ENCODE data around the gene MS4A18.

The MS4A18 gene

GRCh38 chr11:60725592-60725991 is 1.1 kb downstream of the MS4A18 start:
- TF ChIP-seq POU2F2 (IDR thresholded peaks at IDR 0.05; ENCODE audit: low read depth, low read length) (no peak), POLR2AphosphoS5 (IDR thresholded peaks at IDR 0.05; ENCODE audit: low read depth, low read length) (no peak), PAX5 (IDR thresholded peaks at IDR 0.05; ENCODE audit: insufficient read depth, low read length, severe bottlenecking) (no peak), TAF1 (IDR thresholded peaks at IDR 0.05; ENCODE audit: low read depth, low read length) (no peak), POLR2A (IDR thresholded peaks at IDR 0.05; ENCODE audit: low read depth, low read length) (no peak), SPI1 (IDR thresholded peaks at IDR 0.05; ENCODE audit: low read depth, low read length) (no peak)
- no peak for FAIRE-seq

GRCh38 chr11:60731586-60731985 is 7.1 kb downstream of the MS4A18 start:
- FAIRE-seq = no peak

More at GRCh38 chr11:60725592-60725991, 1.1 kb downstream of the MS4A18 start:
- no peak for DNase-seq (ENCODE audit: insufficient read length, low spot score)

GRCh38 chr11:60734279-60734678 is 9.8 kb downstream of the MS4A18 start:
- DNase-seq (ENCODE audit: insufficient read length, low spot score) = no peak
- TF ChIP-seq POLR2AphosphoS5 (IDR thresholded peaks at IDR 0.05; ENCODE audit: low read depth, low read length) = no peak
- no peak for TF ChIP-seq POLR2A (IDR thresholded peaks at IDR 0.05; ENCODE audit: low read depth, low read length)
- TF ChIP-seq TAF1 (IDR thresholded peaks at IDR 0.05; ENCODE audit: low read depth, low read length) = no peak
- no peak for TF ChIP-seq SPI1 (IDR thresholded peaks at IDR 0.05; ENCODE audit: low read depth, low read length)
- no peak for FAIRE-seq

More at GRCh38 chr11:60731586-60731985, 7.1 kb downstream of the MS4A18 start:
- DNase-seq (ENCODE audit: insufficient read length, low spot score) = no peak
- TF ChIP-seq POLR2A (IDR thresholded peaks at IDR 0.05; ENCODE audit: low read depth, low read length) (no peak), POLR2AphosphoS5 (IDR thresholded peaks at IDR 0.05; ENCODE audit: low read depth, low read length) (no peak), SPI1 (IDR thresholded peaks at IDR 0.05; ENCODE audit: low read depth, low read length) (no peak), PAX5 (IDR thresholded peaks at IDR 0.05; ENCODE audit: insufficient read depth, low read length, severe bottlenecking) (no peak), POU2F2 (IDR thresholded peaks at IDR 0.05; ENCODE audit: low read depth, low read length) (no peak), TAF1 (IDR thresholded peaks at IDR 0.05; ENCODE audit: low read depth, low read length) (no peak)

GRCh38 chr11:60739114-60739513 is 14.6 kb downstream of the MS4A18 start:
- no peak for TF ChIP-seq POLR2AphosphoS5 (IDR thresholded peaks at IDR 0.05; ENCODE audit: low read depth, low read length)
- no peak for TF ChIP-seq SPI1 (IDR thresholded peaks at IDR 0.05; ENCODE audit: low read depth, low read length)
- no peak for TF ChIP-seq POU2F2 (IDR thresholded peaks at IDR 0.05; ENCODE audit: low read depth, low read length)
- TF ChIP-seq TAF1 (IDR thresholded peaks at IDR 0.05; ENCODE audit: low read depth, low read length) = no peak
- DNase-seq (ENCODE audit: insufficient read length, low spot score) = no peak
- FAIRE-seq = no peak

GRCh38 chr11:60740573-60740972 is 16.1 kb downstream of the MS4A18 start:
- no peak for FAIRE-seq
- TF ChIP-seq POLR2A (IDR thresholded peaks at IDR 0.05; ENCODE audit: low read depth, low read length) (no peak), POLR2AphosphoS5 (IDR thresholded peaks at IDR 0.05; ENCODE audit: low read depth, low read length) (no peak), POU2F2 (IDR thresholded peaks at IDR 0.05; ENCODE audit: low read depth, low read length) (no peak), SPI1 (IDR thresholded peaks at IDR 0.05; ENCODE audit: low read depth, low read length) (no peak), TAF1 (IDR thresholded peaks at IDR 0.05; ENCODE audit: low read depth, low read length) (no peak), PAX5 (IDR thresholded peaks at IDR 0.05; ENCODE audit: insufficient read depth, low read length, severe bottlenecking) (no peak)

GRCh38 chr11:60741421-60741820 is 16.9 kb downstream of the MS4A18 start:
- TF ChIP-seq TAF1 (IDR thresholded peaks at IDR 0.05; ENCODE audit: low read depth, low read length) = no peak
- TF ChIP-seq POLR2A (IDR thresholded peaks at IDR 0.05; ENCODE audit: low read depth, low read length) = no peak
- TF ChIP-seq POU2F2 (IDR thresholded peaks at IDR 0.05; ENCODE audit: low read depth, low read length) = no peak
- TF ChIP-seq POLR2AphosphoS5 (IDR thresholded peaks at IDR 0.05; ENCODE audit: low read depth, low read length) = no peak
- TF ChIP-seq PAX5 (IDR thresholded peaks at IDR 0.05; ENCODE audit: insufficient read depth, low read length, severe bottlenecking) = no peak
- TF ChIP-seq SPI1 (IDR thresholded peaks at IDR 0.05; ENCODE audit: low read depth, low read length) = no peak
- DNase-seq (ENCODE audit: insufficient read length, low spot score) = no peak
- FAIRE-seq = no peak

More at GRCh38 chr11:60740573-60740972, 16.1 kb downstream of the MS4A18 start:
- DNase-seq (ENCODE audit: insufficient read length, low spot score) = no peak

- no peak for TF ChIP-seq TAF1 (IDR thresholded peaks at IDR 0.05; ENCODE audit: low read depth, low read length)
- no peak for TF ChIP-seq SPI1 (IDR thresholded peaks at IDR 0.05; ENCODE audit: low read depth, low read length)
- no peak for TF ChIP-seq PAX5 (IDR thresholded peaks at IDR 0.05; ENCODE audit: insufficient read depth, low read length, severe bottlenecking)
- TF ChIP-seq POU2F2 (IDR thresholded peaks at IDR 0.05; ENCODE audit: low read depth, low read length) = no peak
- no peak for TF ChIP-seq POLR2AphosphoS5 (IDR thresholded peaks at IDR 0.05; ENCODE audit: low read depth, low read length)
- TF ChIP-seq POLR2A (IDR thresholded peaks at IDR 0.05; ENCODE audit: low read depth, low read length) = no peak
- DNase-seq (ENCODE audit: insufficient read length, low spot score) (no peak), FAIRE-seq (no peak)
Measured at GRCh38 chr11:60743058-60743457, 18.5 kb downstream of the MS4A18 start.

GRCh38 chr11:60744114-60744513 is 19.6 kb downstream of the MS4A18 start:
- DNase-seq (ENCODE audit: insufficient read length, low spot score) (no peak), FAIRE-seq (no peak)
- no peak for TF ChIP-seq SPI1 (IDR thresholded peaks at IDR 0.05; ENCODE audit: low read depth, low read length)
- no peak for TF ChIP-seq POLR2AphosphoS5 (IDR thresholded peaks at IDR 0.05; ENCODE audit: low read depth, low read length)
- no peak for TF ChIP-seq TAF1 (IDR thresholded peaks at IDR 0.05; ENCODE audit: low read depth, low read length)
- TF ChIP-seq POLR2A (IDR thresholded peaks at IDR 0.05; ENCODE audit: low read depth, low read length) = no peak
- TF ChIP-seq PAX5 (IDR thresholded peaks at IDR 0.05; ENCODE audit: insufficient read depth, low read length, severe bottlenecking) = no peak
- TF ChIP-seq POU2F2 (IDR thresholded peaks at IDR 0.05; ENCODE audit: low read depth, low read length) = no peak

- TF ChIP-seq POU2F2 (IDR thresholded peaks at IDR 0.05; ENCODE audit: low read depth, low read length) (no peak), PAX5 (IDR thresholded peaks at IDR 0.05; ENCODE audit: insufficient read depth, low read length, severe bottlenecking) (no peak)
- peak; percentile 78 for FAIRE-seq
Measured at GRCh38 chr11:60747359-60747873, 22.9 kb downstream of the MS4A18 start.

GRCh38 chr11:60748225-60748624 is 23.7 kb downstream of the MS4A18 start:
- TF ChIP-seq POU2F2 (IDR thresholded peaks at IDR 0.05; ENCODE audit: low read depth, low read length) = no peak
- TF ChIP-seq POLR2A (IDR thresholded peaks at IDR 0.05; ENCODE audit: low read depth, low read length) = no peak
- no peak for TF ChIP-seq TAF1 (IDR thresholded peaks at IDR 0.05; ENCODE audit: low read depth, low read length)
- TF ChIP-seq POLR2AphosphoS5 (IDR thresholded peaks at IDR 0.05; ENCODE audit: low read depth, low read length) = no peak
- no peak for DNase-seq (ENCODE audit: insufficient read length, low spot score)
- FAIRE-seq = no peak

More at GRCh38 chr11:60747359-60747873, 22.9 kb downstream of the MS4A18 start:
- DNase-seq (ENCODE audit: insufficient read length, low spot score) = no peak

All from GM12891 (cell line).